GM19239 (cell line): Measurements from ENCODE around the gene SYPL2.
A peak's percentile ranks its signal among the peaks of the same experiment; 100 is the strongest.

Experiments used
- DNase-seq: peaks from one replicate; pipeline ENCODE4 v3.0.0; 2011; ENCODE audit warnings: low spot score; ENCODE audit not compliant: insufficient read length
- FAIRE-seq: peaks from 2 replicates; lab custom pipeline; 2011; peaks lifted over from hg19 to GRCh38; lab: Jason Lieb, UNC

Gene SYPL2

GRCh38 chr1:109509176-109510134 is 43.1 kb downstream of the SYPL2 start, which contains the start of gene AMIGO1:
TSS of gene AMIGO1 (minus strand) at chr1:109509727. CDS start at chr1:109508912, 815 bp downstream.
- FAIRE-seq, result no peak

DNA sequence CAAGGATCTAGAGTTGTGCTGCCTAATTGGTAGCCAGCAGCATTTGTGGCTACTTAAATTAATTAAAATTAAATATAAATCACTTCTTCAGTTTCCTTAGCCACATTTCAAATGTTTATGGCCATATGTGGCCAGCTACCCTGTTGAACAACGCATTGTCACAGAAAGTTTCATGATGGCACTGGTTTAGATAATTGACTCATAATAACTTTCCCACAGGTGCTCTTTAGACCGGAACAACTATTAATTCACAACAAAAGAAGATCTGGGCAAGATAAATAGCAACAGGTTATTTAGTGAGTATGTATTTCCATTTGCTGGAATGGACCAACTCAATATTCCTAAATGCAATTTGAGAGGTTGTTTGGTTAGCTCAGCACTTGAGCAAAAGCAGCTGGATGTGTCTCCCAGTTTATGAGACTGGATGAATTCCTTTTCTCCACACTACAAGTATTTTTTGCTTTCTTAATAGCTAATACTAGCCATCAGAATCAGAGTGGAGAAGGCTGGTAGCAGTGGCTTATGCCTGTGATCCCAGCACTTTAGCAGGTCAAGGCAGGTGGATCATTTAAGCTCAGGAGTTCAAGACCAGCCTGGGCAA is 46.9 kb downstream of the SYPL2 start:
- DNase-seq (no peak), FAIRE-seq (no peak)

More at GRCh38 chr1:109509176-109510134, 43.1 kb downstream of the SYPL2 start, which contains the start of gene AMIGO1:
- DNase-seq, result peak; percentile 78

DNA sequence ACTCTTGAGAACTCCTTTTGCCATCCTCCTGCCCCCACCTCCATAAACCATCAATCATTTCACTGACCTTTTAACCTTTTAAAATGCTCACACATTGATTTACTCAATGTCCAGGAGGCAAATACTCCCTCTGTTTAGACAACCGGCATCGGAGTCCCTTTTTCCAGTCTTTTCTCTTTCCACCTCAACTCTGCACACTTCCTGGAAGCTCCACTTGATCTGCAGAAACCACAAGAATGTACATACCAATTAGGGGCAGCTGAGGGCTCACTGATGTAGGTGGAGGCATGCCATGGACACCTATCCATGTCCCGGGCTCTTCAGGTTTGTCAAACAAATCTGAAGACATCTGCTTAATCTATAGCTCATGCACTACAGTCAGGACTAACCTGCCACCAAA is 48.5 kb downstream of the SYPL2 start:
- FAIRE-seq, result no peak
- DNase-seq, result no peak

GRCh38 chr1:109516872-109517271 is 50.5 kb downstream of the SYPL2 start:
- FAIRE-seq, result no peak
- no peak for DNase-seq

DNA sequence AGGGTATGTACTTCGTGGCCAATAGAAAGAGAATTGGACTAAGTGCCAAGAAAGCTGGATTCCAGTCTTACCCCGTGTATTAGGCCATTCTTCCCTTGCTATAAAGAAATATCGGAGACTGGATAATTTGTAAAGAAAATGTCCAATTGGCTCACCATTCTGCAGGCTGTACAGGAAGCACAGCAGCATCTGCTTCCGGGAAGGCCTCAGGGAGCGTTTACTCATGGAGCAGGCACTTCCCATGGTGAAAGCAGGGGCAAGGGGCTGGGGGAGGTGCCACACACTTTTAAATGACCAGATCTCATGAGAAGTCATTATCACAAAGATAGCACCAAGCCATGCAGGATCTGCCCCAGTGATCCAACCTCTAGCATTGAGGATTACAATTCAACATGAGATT is 51.0 kb downstream of the SYPL2 start:
- DNase-seq, result no peak
- no peak for FAIRE-seq

GRCh38 chr1:109521002-109521951 is 54.9 kb downstream of the SYPL2 start:
- FAIRE-seq (no peak), DNase-seq (no peak)

DNA sequence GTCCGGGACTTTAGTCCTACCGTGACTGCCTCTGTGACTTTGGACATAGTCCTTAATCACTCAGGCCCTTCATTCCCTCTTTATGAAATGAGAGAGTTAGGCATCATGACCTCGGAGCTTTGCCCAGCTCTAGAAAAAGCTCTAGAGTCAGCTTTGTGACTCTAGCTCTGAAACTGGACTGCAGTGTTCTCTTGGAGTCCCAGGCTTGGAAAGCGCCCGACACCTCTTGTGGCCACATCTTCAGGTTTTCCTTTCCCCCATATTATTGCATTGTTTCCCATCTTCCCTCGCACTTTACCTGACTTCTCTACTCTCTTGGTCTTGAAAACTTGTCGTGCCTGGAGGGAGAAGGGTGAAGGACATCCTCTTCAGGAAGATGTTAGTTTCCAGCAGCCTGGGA is 55.7 kb downstream of the SYPL2 start:
- FAIRE-seq (no peak), DNase-seq (no peak)

DNA sequence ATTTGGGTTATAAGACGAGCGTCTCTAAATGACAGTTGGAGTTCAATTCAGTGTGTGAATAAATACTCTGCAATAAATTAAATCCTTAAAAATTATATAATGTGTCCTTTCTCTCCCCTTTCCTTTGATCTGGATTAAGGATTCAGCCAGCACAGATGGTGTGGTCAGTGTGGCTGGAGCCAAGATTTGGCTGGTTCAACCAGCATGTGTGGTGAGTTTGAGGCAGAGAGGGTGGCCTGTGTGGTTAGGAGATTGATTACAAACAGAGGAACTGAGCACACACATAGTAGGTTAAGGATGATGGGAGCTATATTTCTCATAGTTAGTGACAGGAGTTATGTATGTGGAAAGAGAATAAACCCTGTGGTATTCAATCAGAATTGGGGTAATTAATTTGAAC is 57.4 kb downstream of the SYPL2 start:
- no peak for DNase-seq
- no peak for FAIRE-seq

DNA sequence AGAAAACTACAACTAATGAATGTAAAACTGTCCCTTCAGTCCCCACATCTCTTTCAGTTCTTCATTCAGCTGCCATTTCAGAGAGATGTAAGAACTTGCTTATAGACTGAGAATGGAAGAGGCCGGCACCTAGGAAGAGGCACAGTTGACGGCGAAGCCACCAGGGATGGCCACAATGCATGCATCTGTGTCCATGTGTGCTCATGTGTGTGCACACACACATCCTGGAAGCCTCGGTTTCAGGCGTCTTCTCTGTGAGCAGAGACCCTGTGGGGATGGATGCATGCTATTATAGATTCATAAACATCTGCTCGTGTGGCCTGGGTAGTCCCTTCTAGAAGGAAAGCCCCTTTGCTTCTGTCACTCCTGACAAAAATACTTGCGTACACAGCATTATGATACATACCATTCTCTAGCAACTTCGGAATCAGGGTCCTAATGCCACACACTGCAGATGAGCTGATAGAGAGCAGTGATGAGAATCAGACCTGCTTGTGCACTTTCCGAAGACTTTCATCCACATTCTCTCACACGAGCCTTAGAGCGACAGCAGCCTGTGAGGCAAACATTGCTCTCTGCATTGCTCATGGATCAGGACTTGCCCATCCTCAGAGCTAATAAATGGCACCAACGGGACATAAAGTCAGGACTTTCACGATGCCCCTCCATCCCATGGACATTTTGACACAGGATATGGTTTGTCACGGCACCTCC is 60.9 kb downstream of the SYPL2 start:
- no peak for FAIRE-seq
- no peak for DNase-seq

DNA sequence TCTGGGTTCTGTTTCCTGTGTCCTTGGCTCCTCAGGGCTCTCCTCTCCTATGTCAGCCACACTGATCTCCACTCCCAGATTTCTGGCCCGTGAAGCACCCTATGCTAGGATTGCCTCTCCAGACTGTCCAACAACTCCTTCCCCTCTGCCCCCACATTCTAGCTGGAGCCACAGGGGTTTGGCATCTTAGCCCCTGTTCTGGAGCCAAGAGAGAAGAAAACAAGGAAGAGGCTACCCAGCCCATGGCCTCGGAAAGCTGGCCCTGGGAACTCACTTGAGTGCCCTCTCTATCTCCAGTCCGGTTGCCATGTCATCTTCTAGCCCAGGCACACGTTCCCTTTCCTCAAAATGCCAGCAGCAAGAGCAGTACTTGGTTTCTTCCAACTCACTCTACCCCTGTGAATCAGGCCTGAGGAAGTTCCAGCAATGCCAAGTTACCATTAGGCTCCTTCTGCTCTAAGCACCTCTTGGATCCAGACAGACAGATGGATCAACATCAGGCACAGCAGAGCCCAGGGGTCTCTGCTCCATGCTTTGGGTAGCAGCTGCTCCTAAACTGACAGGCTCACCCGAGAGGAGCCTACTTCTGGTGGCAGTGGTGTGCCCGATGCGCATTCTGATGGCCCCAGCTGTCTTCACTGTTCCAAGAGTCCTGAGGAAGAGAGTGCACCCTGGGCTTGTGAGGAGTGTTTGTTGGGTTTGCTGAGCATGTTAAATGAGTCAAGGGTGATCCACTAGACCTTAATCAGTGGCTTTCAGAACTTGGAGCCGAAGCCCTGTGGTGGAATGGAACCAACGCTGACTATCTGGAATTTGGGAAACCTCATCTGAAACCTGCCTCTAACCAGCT is 61.7 kb downstream of the SYPL2 start:
- no peak for DNase-seq
- no peak for FAIRE-seq

GRCh38 chr1:109528712-109529111 is 62.4 kb downstream of the SYPL2 start:
- DNase-seq (no peak), FAIRE-seq (no peak)

GRCh38 chr1:109529881-109530456 is 63.6 kb downstream of the SYPL2 start:
- FAIRE-seq, result no peak
- no peak for DNase-seq

- DNase-seq (no peak), FAIRE-seq (no peak)
These were observed 64.2 kb downstream of the SYPL2 start for GRCh38 chr1:109530457-109531087.

- FAIRE-seq, result no peak
- no peak for DNase-seq
These were observed 65.0 kb downstream of the SYPL2 start for GRCh38 chr1:109531380-109531779.
